Psoas muscle (tissue), 8 donors: ENCODE measurements around the gene FMNL3. TPM values are rescaled to one million over a fixed set of nuclear protein-coding genes. Genes with fewer than 3 reads are reported as not detected.
A peak's percentile ranks its signal among the peaks of the same experiment; 100 is the strongest.

Experiments used
- ATAC-seq, 4 donors: fragments of 200-7000 bp; cut with Tn5 transposase; one replicate each; pipeline ENCODE4 v1.9.1; 2020; ENCODE audit warnings: moderate library complexity in 3 of 4, mild to moderate bottlenecking in 2 of 4
- DNase-seq, 2 donors: peaks; one replicate each; pipeline ENCODE4 v3.0.0-alpha.2; 2020
- H3K27ac ChIP-seq: fragments of 200-600 bp; one replicate; pipeline ENCODE4 v1.8.0; 2022
- H3K27me3 ChIP-seq, 3 donors: fragments of 200-600 bp in 1 of 3; one replicate each; pipeline versions ENCODE4 v1.6.1 to v1.8.0; 2013 to 2022; ENCODE audit warnings: low read length in 2 of 3, mild to moderate bottlenecking in 2 of 3, moderate library complexity in 1 of 3; ENCODE audit not compliant: insufficient read depth in 3 of 3
- H3K36me3 ChIP-seq, 2 donors: fragments of 200-600 bp in 1 of 2; one replicate each; pipeline versions ENCODE4 v1.6.1 to v1.8.0; 2013 to 2022; ENCODE audit warnings: low read depth in 1 of 2, mild to moderate bottlenecking in 1 of 2, moderate library complexity in 1 of 2; ENCODE audit not compliant: insufficient read depth in 1 of 2
- H3K4me1 ChIP-seq: fragments of 200-600 bp; one replicate; pipeline ENCODE4 v1.8.0; 2022
- H3K4me3 ChIP-seq: fragments of 200-600 bp; one replicate; pipeline ENCODE4 v1.8.0; 2022; ENCODE audit warnings: mild to moderate bottlenecking
- H3K9me3 ChIP-seq: fragments of 200-600 bp; one replicate; pipeline ENCODE4 v1.8.0; 2022
- CTCF ChIP-seq: fragments of 200-600 bp; IDR thresholded peaks from one replicate; pipeline ENCODE4 v1.8.0; 2022; ENCODE audit warnings: antibody characterized with exemption
- WGBS, 3 donors: extraction: QIAGEN DNeasy Blood & Tissue Kit; methylation state at CpG; one replicate each; pipeline versions ENCODE4 v1.1.6 to v1.1.7; 2013; 5-methylcytosine and 5-hydroxymethylcytosine counted together
- intact Hi-C, 2 donors: fragments of 100-400 bp; cut with DNase I; formaldehyde crosslinking; loops; one replicate each; pipeline versions ENCODE4 v1.11.0 to v1.14.2; 2022
- polyA plus RNA-seq, 3 donors: library from polyadenylated mRNA; stranded (reverse); fragments of 200-250 nt; gene quantifications; one replicate each; pipeline ENCODE4 v1.2.3, GENCODE V29; 2013
- total RNA-seq, 4 donors: library from RNA; stranded (reverse); fragmentation: NEBNext Ultra II Directional in 2 of 4; extraction: Animal tissue kit (Norgen Biotek cat#: 25700) in 2 of 4; gene quantifications; one replicate each; pipeline versions ENCODE4 v1.2.1 to v1.2.4, GENCODE V29; 2021 to 2023
- donor health status: healthy with polysubstance abuse.
- donor health status: DM: no; HTN: no; CAD: no; lungs with moderate emphysema.
- donor health status: Bipolar disorder and iron deficiency.
- donor health status: healthy.
- donor health status: DM: yes; HTN: yes; CAD: no.
- donor health status: DM: no; HTN: no; CAD: no.
- donor health status: DM: no; HTN: no; CAD: no.
- donor health status: DM: yes; HTN: yes; CAD: no.

Gene FMNL3
- total and polyA plus RNA-seq, 7 donors = 1.5 to 11.3 (median 5.5) TPM

GRCh38 chr12:49648712-49649003, 58.5 kb downstream of the FMNL3 start:
- DNase-seq (no peak), ATAC-seq (no peak)
- no peak for TF ChIP-seq CTCF
- WGBS, 3 donors = 75 to 87% (median 82%) methylated on average over 3 of the region's 3 CpGs
- Histone ChIP-seq H3K36me3 (peaks cover 3 to 66% of the 10 kb centered on the region in 2 donors), H3K4me1 (no peaks in the 10 kb centered on the region), H3K4me3 (no peak overlapping the region), H3K27ac (no peak overlapping the region), H3K27me3 (no peaks in the 10 kb centered on the region), H3K9me3 (no peaks in the 10 kb centered on the region)
- intact Hi-C loops = no loop called here

- 39 to 53% (median 43%) methylated on average over 15 of the region's 15 CpGs for WGBS, 3 donors
- H3K27ac ChIP-seq = peak overlapping the region; percentile 36
- no peak for ATAC-seq
Observed at GRCh38 chr12:49647827-49648711, 59.1 kb downstream of the FMNL3 start.

GRCh38 chr12:49646871-49647654, 60.1 kb downstream of the FMNL3 start:
- no peak for TF ChIP-seq CTCF
- intact Hi-C loops = no loop called here
- Histone ChIP-seq H3K27me3 (no peaks in the 10 kb centered on the region), H3K27ac (no peak overlapping the region), H3K9me3 (no peaks in the 10 kb centered on the region), H3K4me1 (no peaks in the 10 kb centered on the region), H3K36me3 (peaks cover 3 to 72% of the 10 kb centered on the region in 2 donors), H3K4me3 (no peak overlapping the region)
- ATAC-seq (peak in 2 of 4 donors; percentile 26 to 35), DNase-seq (no peak)
- 65 to 68% (median 65%) methylated on average over 11 to 12 of the region's 12 CpGs for WGBS, 3 donors

More at GRCh38 chr12:49647827-49648711, 59.1 kb downstream of the FMNL3 start:
- no peak overlapping the region for H3K4me3 ChIP-seq
- no peak for TF ChIP-seq CTCF
- intact Hi-C loops = no loop called here
- no peaks in the 10 kb centered on the region for H3K9me3 ChIP-seq
- no peaks in the 10 kb centered on the region for H3K4me1 ChIP-seq
- no peak for DNase-seq
- peaks cover 3 to 66% of the 10 kb centered on the region in 2 donors for H3K36me3 ChIP-seq
- no peaks in the 10 kb centered on the region for H3K27me3 ChIP-seq

GRCh38 chr12:49646331-49646830, 60.8 kb downstream of the FMNL3 start:
- DNase-seq (no peak), ATAC-seq (no peak)
- Histone ChIP-seq H3K27me3 (no peaks in the 10 kb centered on the region), H3K27ac (no peak overlapping the region), H3K9me3 (no peaks in the 10 kb centered on the region), H3K4me3 (no peak overlapping the region), H3K36me3 (peaks cover 3 to 77% of the 10 kb centered on the region in 2 donors), H3K4me1 (no peaks in the 10 kb centered on the region)
- no peak for TF ChIP-seq CTCF
- intact Hi-C loops = no loop called here
- 89 to 94% (median 92%) methylated on average over 7 of the region's 7 CpGs for WGBS, 3 donors
